HG03095 (cell line): ENCODE measurements around the gene ZDHHC18.
"Not testable (repeated sequence)": the region's sequence is repeated elsewhere in the genome, so short reads cannot be mapped to it uniquely, and the experiment has no call there.

Source experiments
- ATAC-seq: cut with Tn5 transposase; IDR thresholded peaks from one replicate; pipeline ENCODE4 v1.9.1; 2021; ENCODE audit warnings: moderate library complexity; ENCODE audit not compliant: unreplicated experiment

Gene ZDHHC18

DNA sequence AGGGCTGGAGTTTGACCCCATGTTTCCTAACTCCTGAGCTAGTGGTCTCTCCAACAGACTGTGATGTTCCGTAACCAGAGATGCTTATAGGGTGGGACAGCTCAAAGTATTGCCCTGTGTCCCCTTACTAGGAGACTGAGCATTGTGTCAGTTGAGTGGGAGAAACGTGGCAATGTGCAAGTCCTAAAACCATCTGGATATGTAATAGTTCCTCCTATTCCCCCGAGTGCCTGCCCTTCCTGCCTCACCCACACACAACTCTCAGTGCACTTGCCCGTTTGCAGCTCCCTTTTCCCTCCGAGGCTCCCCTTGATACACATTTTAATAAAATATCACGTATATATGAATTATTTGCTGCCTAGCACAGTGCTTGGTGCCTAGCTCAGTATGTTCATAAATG is 35.3 kb upstream of the ZDHHC18 start:
- ATAC-seq, result no peak

DNA sequence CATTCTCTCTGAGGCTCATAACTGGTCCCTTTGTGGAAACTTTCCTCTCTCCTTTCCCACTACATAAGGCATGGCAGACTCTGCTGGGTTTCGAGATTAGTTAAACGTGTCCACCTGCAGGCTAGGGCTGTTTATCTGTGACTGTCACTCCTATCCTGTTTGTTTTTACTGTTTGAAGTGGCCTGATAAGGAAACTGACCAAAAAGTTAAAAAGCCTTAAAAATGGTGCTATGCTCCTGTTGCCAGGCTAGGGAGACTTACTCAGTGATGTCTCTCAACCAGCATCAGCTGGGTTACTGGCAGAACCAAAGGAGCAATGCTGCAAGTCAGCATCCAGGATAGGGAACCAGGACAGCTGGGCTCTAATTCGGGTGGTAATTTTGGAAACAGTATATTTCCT is 34.9 kb upstream of the ZDHHC18 start:
- no peak for ATAC-seq

GRCh38 chr1:26792924-26793323 is 33.6 kb upstream of the ZDHHC18 start:
- no peak for ATAC-seq

GRCh38 chr1:26794391-26794790 is 32.1 kb upstream of the ZDHHC18 start:
- no peak for ATAC-seq

- no peak for ATAC-seq
These were observed 28.9 kb upstream of the ZDHHC18 start for GRCh38 chr1:26797627-26798026.

DNA sequence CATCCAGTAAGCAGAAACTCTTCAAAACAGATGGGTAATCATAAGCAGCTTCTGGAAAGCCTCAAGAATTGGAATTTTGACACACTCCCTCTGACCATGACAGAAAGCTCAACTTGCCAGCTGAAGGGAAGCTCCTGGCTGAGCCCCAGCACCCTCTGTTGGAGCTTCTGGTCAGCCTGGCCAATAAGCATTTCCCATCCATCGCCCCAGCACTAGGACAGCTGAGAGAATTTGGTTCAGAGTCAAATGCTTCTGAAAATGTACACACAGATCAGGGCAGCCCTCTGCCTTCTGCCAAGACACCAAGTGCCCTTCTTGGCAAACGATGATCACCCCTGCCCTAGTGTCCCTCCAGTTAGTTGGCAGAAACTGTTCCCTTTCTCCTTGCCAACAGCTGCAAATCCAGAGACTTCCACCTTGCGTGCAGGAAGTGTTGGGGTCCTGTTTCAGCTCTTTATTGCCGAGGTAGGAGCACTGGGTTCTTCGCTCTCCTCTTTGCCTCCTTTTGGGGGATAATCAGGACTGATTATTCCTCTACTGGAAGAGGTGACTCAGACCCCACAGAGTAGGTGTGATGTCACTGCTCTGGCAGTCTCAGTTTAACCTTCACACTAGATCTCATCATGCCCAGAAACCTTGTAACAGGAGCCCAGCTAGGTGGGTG is 26.9 kb upstream of the ZDHHC18 start:
- ATAC-seq, result no peak

DNA sequence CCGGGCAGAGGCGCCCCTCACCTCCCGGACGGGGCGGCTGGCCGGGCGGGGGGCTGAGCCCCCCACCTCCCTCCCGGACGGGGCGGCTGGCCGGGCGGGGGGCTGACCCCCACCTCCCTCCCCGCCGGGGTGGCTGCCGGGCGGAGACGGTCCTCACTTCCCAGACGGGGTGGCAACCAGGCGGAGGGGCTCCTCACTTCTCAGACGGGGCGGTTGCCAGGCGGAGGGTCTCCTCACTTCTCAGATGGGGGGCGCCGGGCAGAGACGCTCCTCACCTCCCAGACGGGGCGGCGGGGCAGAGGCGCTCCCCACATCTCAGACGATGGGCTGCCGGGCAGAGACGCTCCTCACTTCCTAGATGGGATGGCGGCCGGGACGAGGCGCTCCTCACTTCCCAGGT is 22.6 kb upstream of the ZDHHC18 start:
- ATAC-seq, result not testable (repeated sequence)

GRCh38 chr1:26810105-26810504 is 16.4 kb upstream of the ZDHHC18 start:
- ATAC-seq, result not testable (repeated sequence)

DNA sequence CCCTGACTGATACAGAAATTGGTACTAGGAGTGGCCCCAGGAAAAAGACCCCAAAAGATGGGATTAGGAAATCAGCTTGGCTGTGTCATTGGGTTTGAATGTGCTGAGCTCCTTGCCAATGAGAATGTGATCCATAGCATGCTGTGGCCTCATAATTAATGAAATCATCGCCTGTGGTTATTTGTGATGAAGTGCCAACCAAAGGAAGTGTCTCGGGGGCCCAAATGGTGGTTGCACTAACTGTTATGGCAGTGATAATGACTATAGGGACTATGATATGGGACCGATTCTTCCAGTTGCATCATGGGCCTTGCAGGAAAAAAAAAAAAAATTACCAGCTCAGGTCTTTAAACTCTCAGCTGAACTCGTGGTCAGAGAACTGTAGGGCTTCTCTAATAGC is 15.4 kb upstream of the ZDHHC18 start:
- ATAC-seq, result no peak

DNA sequence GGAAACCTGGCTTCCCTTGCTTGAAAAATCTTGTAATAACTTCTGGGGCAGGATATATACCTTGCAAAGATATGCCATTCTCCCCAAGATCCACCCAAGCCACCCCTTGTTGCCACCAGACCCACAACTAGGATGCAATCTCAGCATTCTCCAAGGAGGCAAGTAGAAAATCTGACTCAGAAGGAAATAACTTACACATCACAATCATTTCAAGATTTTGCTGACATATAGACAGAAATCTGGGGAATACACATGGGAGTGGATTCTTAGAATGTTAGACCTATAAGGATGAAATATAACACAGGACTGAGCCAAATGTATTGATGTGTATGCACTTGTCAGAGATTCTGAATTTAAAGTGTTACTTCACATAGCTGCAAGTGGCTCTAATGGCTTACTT is 14.8 kb upstream of the ZDHHC18 start:
- no peak for ATAC-seq

GRCh38 chr1:26814377-26814776 is 12.1 kb upstream of the ZDHHC18 start:
- ATAC-seq, result no peak

GRCh38 chr1:26814893-26815292 is 11.6 kb upstream of the ZDHHC18 start:
- no peak for ATAC-seq

- peak; percentile 77 for ATAC-seq
These were observed 5.7 kb upstream of the ZDHHC18 start for GRCh38 chr1:26820784-26821269.

- no peak for ATAC-seq
These were observed 3.6 kb upstream of the ZDHHC18 start for GRCh38 chr1:26822737-26823395.

GRCh38 chr1:26824731-26825130 is 1.8 kb upstream of the ZDHHC18 start:
- no peak for ATAC-seq

- ATAC-seq, result no peak
These were observed 667 bp downstream of the ZDHHC18 start for GRCh38 chr1:26827106-26827604.

- no peak for ATAC-seq
These were observed 1.2 kb downstream of the ZDHHC18 start for GRCh38 chr1:26827663-26828062.

DNA sequence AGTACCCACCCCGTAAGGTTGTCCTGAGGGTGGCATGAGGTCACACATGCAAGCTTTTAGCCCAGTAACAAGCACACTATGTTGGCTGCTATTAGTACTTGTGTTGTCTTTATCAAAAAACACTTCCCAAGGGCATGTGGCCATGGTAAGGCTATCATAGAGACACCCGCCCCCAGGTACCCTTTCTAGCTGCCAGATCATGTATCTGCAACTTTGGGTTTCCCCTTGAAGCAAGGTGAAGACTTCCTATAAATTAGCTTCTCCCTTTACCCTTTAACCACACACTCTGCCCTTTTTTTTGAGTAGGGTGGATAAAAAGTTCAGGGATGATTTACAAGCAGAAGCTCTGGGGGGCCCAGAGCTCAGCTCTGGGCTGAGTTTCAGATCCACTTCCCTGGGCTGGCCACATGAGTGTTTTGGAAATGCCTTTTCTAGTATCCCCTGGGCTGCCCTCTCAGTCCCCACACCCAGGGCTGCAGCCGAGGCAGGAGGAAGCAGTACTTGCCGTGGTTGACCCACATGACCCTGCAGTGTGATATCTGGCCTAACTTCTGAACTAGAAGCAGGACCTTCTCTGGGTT is 2.0 kb downstream of the ZDHHC18 start:
- ATAC-seq, result no peak

- ATAC-seq, result no peak
These were observed 2.9 kb downstream of the ZDHHC18 start for GRCh38 chr1:26829184-26829911.

GRCh38 chr1:26831059-26831458 is 4.6 kb downstream of the ZDHHC18 start:
- ATAC-seq, result no peak

- no peak for ATAC-seq
These were observed 5.2 kb downstream of the ZDHHC18 start for GRCh38 chr1:26831546-26832248.
